ENCODE data around the gene PLOD1. TPM values are rescaled to one million over a fixed set of nuclear protein-coding genes. Genes with fewer than 3 reads are reported as not detected.

The PLOD1 gene
- total RNA-seq, 1 experiment from 2014 or later: 156 TPM

DNA sequence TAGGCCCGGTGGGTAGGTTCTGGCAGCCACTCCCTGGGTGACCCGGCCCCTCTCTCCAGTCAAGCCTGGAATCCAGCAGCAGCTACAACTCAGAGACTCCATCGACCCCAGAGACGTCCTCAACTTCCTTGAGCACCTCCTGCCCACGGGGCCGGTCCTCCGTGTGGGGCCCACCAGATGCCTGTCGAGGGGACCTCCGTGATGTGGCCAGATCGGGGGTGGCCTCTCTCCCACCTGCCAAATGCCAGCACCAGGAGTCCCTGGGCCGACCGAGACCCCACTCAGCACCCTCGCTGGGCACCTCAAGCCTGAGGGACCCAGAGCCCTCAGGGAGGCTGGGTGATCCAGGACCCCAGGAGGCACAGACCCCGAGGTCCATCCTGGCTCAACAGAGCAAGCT is 87.5 kb downstream of the PLOD1 start:
- DNase-seq (ENCODE audit: low read depth, low spot score) (no peak), ATAC-seq (no peak)
- Histone ChIP-seq H3K27ac (ENCODE audit: low read length) (no peak overlapping the region), H3K9me3 (ENCODE audit: control insufficient read depth, insufficient read depth, low read depth, low read length) (no peaks in the 10 kb centered on the region), H3K4me3 (ENCODE audit: low read depth in 2 of 2, low read length in 2 of 2) (no peak overlapping the region), H3K27me3 (ENCODE audit: control insufficient read depth, insufficient read depth, low read length) (no peaks in the 10 kb centered on the region), H3K4me1 (ENCODE audit: control insufficient read depth, insufficient read depth, low read length) (no peaks in the 10 kb centered on the region), H3K36me3 (ENCODE audit: control insufficient read depth, insufficient read depth, low read length) (no peaks in the 10 kb centered on the region)
- ChIA-PET POLR2A (interaction anchor here (1.0 kb wide), 1 partner anchor 11 kb away, joined by 4 read pairs; no protein-coding TSS in a partner anchor), CTCF (interaction anchor here (0.5 kb wide), 1 partner anchor 25 kb away, joined by 4 read pairs; no protein-coding TSS in a partner anchor)
- BruUV-seq (replicated peaks): no TSS peak
- intact Hi-C loops (cut with micrococcal nuclease; ENCODE audit: unreplicated experiment): no loop called here
- TF ChIP-seq POLR2AphosphoS5 (IDR thresholded peaks at IDR 0.05; ENCODE audit: low read depth, low read length) (no peak), SIN3A (IDR thresholded peaks at IDR 0.05; ENCODE audit: borderline replicate concordance, insufficient read depth, low read depth, low read length) (no peak), TCF7L2 (IDR thresholded peaks at IDR 0.05; ENCODE audit: low read depth, low read length) (no peak)
- TF ChIP-seq, protein P1, sequence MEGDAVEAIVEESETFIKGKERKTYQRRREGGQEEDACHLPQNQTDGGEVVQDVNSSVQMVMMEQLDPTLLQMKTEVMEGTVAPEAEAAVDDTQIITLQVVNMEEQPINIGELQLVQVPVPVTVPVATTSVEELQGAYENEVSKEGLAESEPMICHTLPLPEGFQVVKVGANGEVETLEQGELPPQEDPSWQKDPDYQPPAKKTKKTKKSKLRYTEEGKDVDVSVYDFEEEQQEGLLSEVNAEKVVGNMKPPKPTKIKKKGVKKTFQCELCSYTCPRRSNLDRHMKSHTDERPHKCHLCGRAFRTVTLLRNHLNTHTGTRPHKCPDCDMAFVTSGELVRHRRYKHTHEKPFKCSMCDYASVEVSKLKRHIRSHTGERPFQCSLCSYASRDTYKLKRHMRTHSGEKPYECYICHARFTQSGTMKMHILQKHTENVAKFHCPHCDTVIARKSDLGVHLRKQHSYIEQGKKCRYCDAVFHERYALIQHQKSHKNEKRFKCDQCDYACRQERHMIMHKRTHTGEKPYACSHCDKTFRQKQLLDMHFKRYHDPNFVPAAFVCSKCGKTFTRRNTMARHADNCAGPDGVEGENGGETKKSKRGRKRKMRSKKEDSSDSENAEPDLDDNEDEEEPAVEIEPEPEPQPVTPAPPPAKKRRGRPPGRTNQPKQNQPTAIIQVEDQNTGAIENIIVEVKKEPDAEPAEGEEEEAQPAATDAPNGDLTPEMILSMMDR (IDR thresholded peaks at IDR 0.05): no peak
- TF ChIP-seq, protein P2, sequence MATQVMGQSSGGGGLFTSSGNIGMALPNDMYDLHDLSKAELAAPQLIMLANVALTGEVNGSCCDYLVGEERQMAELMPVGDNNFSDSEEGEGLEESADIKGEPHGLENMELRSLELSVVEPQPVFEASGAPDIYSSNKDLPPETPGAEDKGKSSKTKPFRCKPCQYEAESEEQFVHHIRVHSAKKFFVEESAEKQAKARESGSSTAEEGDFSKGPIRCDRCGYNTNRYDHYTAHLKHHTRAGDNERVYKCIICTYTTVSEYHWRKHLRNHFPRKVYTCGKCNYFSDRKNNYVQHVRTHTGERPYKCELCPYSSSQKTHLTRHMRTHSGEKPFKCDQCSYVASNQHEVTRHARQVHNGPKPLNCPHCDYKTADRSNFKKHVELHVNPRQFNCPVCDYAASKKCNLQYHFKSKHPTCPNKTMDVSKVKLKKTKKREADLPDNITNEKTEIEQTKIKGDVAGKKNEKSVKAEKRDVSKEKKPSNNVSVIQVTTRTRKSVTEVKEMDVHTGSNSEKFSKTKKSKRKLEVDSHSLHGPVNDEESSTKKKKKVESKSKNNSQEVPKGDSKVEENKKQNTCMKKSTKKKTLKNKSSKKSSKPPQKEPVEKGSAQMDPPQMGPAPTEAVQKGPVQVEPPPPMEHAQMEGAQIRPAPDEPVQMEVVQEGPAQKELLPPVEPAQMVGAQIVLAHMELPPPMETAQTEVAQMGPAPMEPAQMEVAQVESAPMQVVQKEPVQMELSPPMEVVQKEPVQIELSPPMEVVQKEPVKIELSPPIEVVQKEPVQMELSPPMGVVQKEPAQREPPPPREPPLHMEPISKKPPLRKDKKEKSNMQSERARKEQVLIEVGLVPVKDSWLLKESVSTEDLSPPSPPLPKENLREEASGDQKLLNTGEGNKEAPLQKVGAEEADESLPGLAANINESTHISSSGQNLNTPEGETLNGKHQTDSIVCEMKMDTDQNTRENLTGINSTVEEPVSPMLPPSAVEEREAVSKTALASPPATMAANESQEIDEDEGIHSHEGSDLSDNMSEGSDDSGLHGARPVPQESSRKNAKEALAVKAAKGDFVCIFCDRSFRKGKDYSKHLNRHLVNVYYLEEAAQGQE (IDR thresholded peaks at IDR 0.05; ENCODE audit: insufficient read depth in 1 of 2, low read depth in 2 of 2, low read length in 1 of 2): no peak
- in situ Hi-C loops (cut with HindIII; ENCODE audit: low pct_unique_long_range_greater_than_20kb, low sequenced_read_pairs): no loop called here

Other genes starting within 250 kb of the PLOD1 start
- gene DRAXIN, start 243.0 kb upstream of the PLOD1 start, total RNA-seq (2021; ENCODE audit: unreplicated experiment): 0.13 TPM
- 57.0 TPM for gene AGTRAP, start 198.6 kb upstream of the PLOD1 start, total RNA-seq (2021; ENCODE audit: unreplicated experiment)
- gene C1orf167, start 172.5 kb upstream of the PLOD1 start, total RNA-seq (2021; ENCODE audit: unreplicated experiment): not detected
- gene MTHFR, start 128.8 kb upstream of the PLOD1 start, total RNA-seq (2021; ENCODE audit: unreplicated experiment): 37.4 TPM
- 23.6 TPM for gene CLCN6, start 128.5 kb upstream of the PLOD1 start, total RNA-seq (2021; ENCODE audit: unreplicated experiment)
- gene NPPA, start 86.9 kb upstream of the PLOD1 start, total RNA-seq (2021; ENCODE audit: unreplicated experiment): not detected
- gene NPPB, start 75.8 kb upstream of the PLOD1 start, total RNA-seq (2021; ENCODE audit: unreplicated experiment): not detected
- 72.4 TPM for gene KIAA2013, start 8.3 kb upstream of the PLOD1 start, total RNA-seq (2021; ENCODE audit: unreplicated experiment)
- 104 TPM for gene MFN2, start 45.7 kb downstream of the PLOD1 start, total RNA-seq (2021; ENCODE audit: unreplicated experiment)
- 56.3 TPM for gene MIIP, start 84.8 kb downstream of the PLOD1 start, total RNA-seq (2021; ENCODE audit: unreplicated experiment)
- gene TNFRSF8, start 128.6 kb downstream of the PLOD1 start, total RNA-seq (2021; ENCODE audit: unreplicated experiment): 0.13 TPM
- 18.8 TPM for gene TNFRSF1B, start 232.3 kb downstream of the PLOD1 start, total RNA-seq (2021; ENCODE audit: unreplicated experiment)

Measured in Panc1 (cell line).